HG02973 (cell line): ENCODE measurements around the gene NBDY.

Experiments used
- ATAC-seq: cut with Tn5 transposase; IDR thresholded peaks from one replicate; pipeline ENCODE4 v1.9.1; 2021; ENCODE audit warnings: moderate library complexity; ENCODE audit not compliant: unreplicated experiment

NBDY gene

DNA sequence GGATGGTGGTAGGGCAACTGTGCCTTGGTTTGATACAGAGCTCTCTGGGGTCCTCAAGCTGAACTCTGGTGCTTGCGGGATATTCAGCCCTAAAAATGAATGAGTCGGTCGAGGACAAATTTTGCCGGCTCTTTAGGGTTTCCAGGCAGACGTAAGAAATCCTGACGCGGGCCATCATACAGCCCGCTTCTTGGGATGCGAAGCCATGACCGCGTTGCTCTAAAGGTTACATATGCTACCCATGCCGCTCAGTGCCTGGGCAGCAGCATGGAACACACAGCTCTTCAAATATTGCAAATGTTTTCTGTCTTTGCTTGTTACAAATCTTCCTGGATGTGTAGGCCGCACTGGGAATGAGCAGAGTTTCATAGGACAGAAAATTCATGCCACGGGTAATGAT, 55.6 kb downstream of the NBDY start:
- no peak for ATAC-seq

DNA sequence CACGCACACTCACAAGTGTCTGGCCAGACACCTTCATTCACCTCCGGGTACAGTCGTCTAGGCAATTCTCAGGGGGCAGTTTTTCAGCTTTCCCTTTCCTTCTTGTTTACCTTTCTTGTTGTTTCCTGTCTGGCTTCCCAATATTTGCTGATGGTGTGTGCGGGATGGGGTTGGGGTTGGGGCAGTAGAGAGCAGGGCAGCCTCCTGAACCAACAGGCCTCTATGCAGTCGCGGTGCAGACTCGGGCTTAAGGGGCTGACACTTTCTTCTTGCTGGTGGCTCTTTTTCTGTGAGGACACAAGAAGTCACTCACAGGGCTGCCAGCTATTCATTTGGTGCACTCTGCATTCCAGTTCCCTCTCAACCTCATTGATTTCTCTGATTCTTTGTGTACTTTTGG, 56.4 kb downstream of the NBDY start:
- no peak for ATAC-seq

DNA sequence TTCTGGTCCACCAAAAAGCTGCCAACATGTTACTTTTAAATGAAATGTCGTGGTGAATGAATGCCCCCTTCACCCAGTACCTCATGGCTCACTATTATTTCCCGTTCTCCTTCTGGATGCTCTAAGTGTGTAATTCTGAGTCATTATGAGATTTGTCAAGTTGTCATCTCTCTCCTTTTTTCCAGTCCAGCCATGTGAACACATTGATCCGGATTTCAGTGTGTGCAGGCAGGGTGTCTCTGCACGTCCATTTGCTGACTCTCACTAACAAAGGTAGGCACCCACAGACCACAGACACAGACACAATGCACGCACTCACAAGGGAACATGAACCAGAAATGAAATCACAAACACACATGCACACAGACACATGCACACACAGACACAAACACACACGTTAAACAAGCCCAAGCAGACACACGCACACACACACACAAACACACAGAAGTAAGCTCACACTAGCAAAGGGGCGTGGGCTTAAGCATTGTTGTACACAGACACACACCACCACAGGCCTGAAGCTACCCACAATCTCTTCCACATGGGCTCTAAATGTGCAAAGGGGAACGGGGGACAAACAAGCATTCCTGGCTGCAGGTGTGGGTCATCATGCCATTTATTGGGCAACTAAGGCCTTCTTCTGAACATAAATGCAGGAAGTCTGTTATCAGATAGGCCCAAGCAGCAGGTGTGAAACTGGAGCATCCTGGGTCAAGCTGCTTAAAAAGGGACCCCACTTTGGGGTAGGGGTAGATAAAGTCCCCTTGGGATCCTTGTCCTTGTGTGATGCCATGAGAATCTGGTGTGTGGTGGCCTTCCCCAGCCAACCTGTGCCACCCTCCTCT, 58.1 kb downstream of the NBDY start:
- ATAC-seq, result no peak

DNA sequence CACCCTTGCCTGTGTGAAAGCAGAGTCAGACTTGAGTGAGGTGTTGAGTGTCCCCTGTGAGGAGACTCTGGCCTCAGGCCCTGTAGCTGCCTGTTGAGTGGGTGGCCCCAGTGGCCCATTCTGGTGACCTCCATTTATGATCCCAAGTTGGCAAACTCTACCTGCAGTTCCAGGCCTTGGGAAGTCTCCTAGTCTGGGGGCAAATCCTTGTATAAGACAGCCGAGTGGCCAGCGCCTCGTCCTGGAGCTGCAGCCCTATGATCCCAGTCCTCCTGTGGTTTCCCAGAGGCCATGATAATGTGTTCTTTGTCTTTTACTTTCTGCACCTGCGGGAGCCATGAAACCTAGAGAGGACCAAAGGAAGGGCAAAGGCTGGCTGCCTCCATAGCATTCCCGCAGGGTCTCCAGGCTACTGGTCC, 58.7 kb downstream of the NBDY start:
- no peak for ATAC-seq

DNA sequence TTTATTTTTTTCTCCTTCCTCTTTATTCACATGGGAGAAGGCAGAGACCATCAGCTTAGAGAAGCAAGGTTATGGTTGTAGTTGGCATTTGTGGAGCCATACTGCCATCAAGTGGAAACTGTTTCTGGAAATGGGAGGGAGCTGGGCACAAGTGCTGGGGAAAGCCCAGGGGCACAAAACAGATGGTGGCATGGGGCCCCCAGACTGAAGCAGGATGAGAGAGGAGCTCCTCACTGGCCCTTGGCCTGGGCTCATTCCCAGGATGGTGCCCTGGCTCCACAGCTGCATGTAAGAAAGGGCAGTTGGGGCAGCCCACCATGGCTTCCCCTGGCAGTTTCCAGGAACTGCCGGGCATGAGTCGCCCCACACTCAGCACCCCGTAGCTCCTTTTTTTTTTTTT, 59.2 kb downstream of the NBDY start:
- no peak for ATAC-seq

DNA sequence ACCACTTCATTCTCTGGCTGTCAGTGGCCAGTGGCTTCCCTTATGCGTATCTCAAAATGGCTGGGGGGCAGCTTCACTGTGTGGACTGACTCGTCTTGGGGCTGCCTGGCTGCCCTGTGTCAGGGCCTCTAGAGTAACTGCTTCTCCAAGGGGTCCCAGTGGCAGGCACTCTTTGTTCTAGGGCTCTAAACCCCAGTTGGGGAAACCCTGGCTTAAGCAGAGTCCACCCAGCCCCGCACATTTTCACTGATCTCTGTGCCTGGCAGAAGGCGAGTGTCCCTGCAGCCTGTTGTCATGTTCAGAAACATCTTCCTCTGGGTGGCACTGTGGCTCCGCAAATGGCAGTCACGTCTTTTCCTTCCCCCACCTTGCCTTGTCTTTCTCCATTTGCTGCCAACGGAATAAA, 59.7 kb downstream of the NBDY start:
- no peak for ATAC-seq

DNA sequence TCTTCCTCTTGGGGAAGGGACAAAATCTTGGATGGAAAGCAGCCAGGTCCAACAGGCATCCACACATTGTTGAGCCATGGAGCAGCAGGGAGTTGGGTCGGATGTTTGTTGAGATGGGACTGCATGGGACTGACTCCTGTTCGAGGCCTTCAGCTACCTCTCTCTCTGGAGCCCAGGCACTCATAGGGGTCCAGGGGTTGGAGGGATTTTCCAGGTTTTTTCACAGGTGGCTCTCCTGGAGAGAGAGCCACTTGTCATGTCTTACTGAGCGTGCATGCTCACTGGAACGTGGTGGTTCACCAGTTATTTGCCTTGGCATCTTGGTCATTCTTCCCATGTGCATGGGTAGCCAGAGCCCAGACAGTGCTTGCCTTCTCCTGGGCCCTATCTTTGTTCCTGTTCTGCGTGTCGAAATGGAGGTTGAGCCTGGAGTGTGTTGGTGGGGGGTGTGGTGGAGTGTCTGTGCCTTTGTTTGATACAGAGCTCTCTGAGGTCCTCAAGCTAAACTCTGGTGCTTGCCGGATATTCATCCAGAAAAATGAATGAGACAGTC, 60.6 kb downstream of the NBDY start:
- ATAC-seq, result no peak

DNA sequence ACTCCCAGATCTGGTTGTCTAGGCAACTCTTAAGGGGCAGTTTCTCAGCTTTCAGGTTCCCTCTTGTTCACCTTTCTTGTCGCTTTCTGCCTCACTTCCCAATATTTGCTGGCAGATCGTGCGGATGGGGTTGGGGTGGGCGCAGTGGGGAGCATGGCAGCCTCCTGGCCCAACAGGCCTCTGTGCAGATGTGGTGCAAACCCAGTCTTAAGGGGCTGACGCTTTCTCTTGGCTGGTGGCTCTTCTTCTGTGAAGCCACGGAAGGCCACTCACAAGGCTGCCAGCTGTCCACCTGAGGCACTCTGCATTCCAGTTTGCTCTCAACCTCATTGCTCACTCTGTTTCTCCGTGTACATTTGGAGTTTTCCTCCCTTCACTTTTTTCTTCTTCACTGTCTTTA, 61.7 kb downstream of the NBDY start:
- no peak for ATAC-seq

DNA sequence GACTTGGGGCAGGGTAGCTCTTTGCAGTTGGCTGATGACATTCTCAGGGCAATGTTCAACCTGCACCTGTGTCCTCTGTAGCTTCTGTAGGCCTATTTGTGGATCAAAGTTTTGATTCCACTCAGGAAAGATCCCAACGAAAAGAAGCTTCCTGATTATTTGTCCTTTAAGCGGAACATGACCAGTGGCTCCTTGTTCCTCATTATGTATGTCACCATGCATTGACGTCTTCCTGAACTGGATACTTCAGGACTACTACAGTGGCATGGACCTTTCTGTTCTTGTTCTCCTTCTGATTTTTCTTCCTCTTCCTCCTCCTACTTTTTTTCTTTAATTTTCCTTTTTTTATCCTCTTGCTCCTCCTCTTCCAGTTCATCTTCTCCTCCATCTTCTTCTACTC, 62.4 kb downstream of the NBDY start:
- ATAC-seq, result no peak

DNA sequence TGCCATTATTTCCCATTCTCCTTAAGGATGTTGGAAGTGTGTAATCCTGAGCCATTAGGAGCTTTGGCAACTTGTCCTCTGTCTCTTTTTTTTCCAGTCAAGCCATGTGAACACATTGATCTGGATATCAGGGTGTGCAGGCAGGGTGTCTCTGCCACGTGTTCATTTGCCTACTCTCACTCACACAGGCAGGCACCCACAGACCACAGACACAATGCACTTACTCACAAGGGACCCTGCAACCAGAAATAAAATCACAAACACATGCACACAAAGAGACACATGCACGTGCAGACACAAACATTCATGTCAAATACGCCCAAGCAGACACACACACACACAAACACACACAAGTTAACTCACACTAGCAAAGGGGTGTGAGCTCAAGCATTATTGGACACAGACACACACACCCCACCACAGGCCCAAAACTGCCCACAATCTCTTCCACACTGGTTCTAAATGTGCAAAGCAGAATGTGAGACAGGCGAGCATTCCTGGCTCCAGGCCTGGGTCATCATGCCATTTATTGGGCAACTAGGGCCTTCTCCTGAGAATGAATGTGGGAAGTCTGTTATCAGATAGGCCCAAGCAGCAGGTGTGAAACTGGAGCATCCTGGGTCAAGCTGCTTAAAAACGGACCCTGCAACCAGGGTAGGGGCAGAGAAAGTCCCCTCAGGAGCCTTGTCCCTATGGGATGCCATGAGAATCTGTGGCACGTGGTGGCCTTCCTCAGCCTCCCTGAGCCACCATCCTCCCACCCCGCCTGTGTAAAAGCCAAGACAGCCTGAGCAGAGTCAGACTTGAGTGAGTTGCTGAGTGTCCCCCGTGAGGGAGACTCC, 63.4 kb downstream of the NBDY start:
- ATAC-seq, result no peak

DNA sequence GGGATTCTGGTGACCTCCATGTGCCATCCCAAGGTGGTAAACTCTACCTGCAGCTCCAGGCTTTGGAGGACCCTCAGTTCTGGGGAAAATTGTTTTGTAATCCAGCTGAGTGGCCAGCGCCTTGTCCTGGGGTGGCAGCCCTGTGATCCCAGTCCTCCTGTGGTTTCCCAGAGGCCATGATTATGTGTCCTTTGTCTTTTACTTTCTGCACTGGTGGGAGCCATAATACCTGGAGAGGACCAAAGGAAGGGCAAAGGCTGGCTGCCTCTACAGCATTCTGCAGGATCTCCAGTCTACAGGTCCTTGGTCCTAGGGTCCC, 64.0 kb downstream of the NBDY start:
- ATAC-seq, result no peak

DNA sequence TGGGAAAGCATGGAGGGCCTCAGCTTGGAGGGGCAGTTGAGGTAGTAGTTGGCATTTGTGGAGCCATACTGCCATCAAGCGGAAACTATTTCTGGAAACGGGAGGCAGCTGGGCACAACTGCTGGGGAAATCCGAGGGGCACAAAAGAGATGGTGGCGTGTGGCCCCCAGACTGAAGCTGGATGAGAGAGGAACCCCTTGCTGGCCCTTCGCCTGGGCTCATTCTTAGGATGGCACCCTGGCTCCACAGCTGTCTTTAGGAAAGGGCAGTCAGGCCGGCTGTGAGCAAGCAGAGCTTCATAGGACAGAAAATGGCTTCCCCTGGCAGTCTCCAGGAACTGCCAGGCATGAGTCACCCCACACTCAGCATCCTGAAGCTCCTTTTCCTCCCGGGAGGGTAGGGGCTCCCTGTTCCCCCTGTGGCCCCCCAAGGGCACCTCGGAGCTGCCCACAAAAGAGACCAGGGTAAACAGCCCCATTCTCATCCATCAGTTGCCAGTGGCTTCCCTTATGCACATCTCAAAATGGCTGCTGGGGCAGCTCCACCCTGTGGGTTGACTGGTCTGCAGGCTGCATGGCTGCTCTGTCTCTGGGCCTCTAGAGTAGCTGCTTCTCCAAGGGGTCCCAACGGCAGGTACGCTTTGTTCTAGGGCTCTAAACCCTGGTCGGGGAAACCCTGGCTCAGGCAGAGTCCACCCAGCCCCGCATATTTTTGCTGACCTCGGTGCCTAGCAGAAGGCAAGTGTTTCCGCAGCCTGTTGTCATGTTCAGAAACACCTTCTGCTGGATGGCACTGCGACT, 64.7 kb downstream of the NBDY start:
- ATAC-seq, result no peak

DNA sequence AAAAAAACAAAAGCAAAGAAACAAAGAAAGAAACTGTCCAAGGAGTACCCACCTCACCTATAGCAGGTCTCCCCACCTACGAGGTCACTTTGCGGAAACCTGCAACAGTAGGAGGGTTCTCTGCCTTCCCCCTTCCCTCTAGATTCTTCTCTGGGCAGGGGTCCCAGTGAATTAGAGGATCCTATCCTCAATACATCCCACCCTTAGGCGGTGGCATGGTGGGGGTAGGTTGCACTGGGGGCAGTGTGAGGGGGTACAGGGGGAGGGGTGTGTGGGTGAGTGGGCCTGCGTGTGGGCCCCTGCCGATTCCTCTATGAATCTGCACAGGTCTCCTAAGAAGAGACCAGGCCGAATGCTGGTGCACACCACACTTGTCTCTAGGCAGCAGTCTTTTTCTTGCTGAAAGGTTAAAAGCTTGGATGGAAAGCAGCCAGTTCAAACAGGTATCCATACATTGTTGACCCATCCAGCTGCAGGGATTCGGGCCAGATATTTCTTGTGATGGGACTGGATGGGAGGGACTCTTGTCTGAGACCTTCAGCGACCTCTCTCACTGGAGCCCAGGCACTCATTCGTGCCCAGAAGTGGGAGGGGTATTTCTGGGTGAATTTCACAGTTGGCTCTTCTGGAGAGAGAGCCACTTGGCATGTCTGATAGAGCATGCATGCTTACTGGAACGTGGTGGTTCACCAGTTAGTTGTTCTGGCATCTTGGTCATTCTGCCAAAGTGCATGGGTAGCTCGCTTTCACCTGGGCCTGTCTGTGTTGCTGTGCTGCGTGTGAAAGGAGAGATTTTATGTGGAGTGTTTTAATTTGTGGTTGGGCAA, 65.6 kb downstream of the NBDY start:
- no peak for ATAC-seq

DNA sequence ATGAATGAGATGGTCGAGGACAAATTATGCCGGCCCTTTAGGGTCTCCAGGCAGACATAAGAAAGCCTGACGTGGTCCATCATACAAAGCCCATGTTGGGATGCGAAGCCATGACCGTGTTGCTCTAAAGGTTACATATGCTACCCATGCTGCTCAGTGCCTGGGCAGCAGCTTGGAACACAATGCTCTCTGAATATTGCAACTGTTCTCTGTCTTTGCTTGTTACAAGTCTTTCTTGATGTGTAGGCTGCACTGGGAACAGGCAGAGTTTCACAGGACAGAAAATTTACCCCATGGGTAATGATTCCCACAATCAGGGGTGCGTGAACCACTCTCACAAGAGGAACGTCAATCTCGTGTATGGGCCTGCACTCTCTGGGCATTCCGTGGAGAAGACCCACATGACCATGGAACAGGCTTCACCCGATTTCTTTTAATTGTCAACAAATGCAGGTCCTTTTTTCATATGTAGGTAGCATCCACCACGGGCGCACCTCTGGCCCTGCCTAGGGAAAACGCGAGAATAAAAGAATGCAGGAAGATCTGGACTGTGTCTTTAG, 66.3 kb downstream of the NBDY start:
- no peak for ATAC-seq

DNA sequence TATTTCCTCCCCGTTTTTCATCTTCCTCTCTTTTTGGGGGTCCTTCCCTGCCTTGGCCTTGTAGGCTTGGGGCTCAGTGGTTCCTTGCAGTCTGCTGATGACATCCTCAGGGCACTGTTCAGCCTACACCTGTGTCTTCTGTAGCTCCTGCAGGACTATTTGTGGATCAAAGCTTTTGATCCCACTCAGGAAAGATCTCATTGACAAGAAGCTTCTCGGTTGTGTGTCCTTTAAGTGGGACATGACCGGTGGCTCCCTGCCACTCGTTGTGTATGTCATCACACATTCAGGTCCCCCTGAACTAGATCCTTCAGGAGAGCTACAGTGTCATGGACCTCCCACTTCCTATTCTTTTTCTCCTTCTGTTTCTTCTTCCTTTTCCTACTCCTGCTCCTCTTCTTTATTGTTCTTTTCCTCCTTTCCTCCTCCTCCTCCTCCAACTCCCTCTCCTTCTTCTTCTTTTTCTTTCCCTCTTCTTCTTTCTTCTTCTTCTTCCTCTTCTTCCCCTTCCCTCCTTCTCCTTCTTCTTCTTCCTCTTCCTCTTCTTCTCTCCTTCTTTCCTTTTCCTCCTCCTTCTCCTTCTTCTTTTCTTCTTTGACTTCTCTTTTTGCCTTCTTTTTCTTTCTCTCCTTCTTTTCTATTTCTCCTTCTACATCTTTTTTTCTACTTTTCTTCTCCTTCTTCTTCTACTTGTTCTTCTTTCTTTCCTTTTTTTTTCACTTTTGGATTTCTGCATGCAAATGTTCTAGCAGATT, 67.8 kb downstream of the NBDY start:
- ATAC-seq, result no peak

DNA sequence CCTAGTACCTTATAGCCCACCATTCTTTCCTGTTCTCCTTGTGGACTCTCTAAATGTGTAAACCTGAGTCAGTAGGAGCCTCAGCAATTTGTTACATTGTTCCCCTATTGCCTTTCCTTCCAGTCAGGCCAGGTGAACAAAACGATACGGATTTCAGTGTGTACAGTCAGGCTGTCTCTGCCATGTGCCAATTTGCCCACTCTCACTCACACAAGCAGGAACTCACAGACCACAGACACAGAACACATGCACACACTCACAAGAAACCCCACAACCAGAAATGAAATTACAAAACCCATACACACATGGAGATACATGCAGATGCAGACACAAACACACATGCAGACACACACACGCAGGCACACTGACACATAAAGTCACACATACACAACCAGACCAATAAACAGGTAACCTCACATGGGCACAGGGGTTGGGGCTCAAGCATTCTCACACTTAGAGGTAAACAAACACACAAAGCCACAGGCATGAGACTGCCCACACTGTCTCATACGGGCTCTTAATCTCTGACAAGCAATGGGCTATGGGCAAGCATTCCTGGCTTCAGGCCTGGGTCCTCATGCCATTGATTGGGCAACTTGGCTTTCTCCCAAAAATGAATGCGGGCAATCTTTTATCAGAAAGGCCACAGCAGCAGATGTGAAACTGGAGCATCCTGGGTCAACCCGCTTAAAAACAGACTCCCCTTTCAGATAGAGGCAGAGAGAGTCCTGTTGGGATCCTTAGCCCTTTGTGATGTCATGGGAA, 68.7 kb downstream of the NBDY start:
- ATAC-seq, result no peak

DNA sequence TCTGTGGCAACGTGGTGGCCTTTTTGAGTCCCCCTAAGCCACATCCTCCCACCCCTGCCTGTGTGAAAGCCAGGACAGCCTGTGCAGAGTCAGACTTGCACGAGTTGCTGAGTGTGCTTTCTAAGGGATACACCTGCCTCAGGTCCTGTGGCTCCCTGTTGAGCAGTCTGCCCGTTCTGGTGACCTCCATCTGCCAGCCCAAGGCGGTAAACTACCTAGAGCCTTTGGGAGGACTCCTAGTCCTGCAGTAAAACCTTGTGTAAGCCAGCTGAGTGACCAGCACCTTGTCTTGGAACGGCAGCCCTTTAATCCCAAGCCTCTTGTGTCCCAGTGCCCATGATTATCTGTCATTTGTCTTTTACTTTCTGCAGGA, 69.3 kb downstream of the NBDY start:
- ATAC-seq, result no peak

DNA sequence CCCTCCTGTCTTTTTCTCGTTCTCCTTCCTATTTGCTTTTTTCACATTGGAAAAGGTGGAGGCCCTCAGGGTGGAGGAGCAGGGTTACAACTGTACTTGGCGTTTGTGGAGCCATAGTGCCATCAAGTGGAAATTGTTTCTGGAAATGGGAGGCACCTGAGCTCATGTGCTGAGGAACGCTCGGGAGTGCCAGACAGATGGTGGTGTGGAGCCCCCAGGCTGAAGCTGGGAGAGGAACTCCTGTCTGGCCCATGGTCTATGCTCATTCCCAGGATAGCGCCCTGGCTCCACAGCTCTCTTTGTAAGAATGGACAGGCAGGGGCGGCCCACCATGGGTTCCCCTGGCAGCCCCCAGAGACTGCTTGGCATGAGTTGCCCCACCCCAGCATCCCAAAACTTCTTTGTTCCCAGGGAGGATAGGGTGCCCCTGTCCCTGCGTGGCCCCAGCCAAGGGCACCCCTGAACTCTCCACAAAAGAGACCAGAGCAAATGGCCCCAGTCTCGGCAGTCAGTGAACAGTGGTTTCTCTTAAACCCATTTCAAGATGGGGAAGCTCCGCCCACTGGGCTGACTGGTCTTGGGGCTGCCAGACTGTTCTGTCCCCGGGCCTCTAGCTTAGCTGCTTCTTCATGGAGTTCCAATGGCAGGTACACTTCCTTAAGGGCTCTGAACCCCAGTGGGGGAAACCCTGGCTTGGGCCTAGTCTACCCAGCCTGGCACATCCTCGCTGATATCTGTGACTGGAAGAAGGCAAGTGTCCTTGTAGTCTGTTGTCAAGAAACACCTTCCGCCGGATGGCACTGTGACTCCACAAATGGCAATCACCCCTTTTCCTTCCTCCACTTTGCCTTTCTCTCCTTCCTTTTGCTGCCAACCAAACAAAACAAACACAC, 70.1 kb downstream of the NBDY start:
- no peak for ATAC-seq
